Fibroblast of skin of left quadriceps (primary cell): ENCODE results near the gene TIGD3.
"Not testable (repeated sequence)": the region's sequence is repeated elsewhere in the genome, so short reads cannot be mapped to it uniquely, and the experiment has no call there.

ENCODE experiments used
- DNase-seq, 2 experiments: peaks; one replicate each; pipeline ENCODE4 v3.0.0-alpha.2; 2013; ENCODE audit warnings: low read depth in 2 of 2

Gene TIGD3

GRCh38 chr11:65325435-65325834 lies 29.1 kb upstream of the TIGD3 start:
- DNase-seq = no peak

GRCh38 chr11:65327021-65327420 lies 27.5 kb upstream of the TIGD3 start:
- no peak for DNase-seq

- no peak for DNase-seq
Observed at GRCh38 chr11:65329478-65329877, 25.1 kb upstream of the TIGD3 start.

- peak; percentile 80 to 82 for DNase-seq
Observed at GRCh38 chr11:65329944-65330403, 24.6 kb upstream of the TIGD3 start.

- DNase-seq = no peak
Observed at GRCh38 chr11:65330544-65330943, 24.0 kb upstream of the TIGD3 start.

GRCh38 chr11:65332591-65332990 lies 22.0 kb upstream of the TIGD3 start:
- not testable (repeated sequence) for DNase-seq

GRCh38 chr11:65334696-65335295 lies 19.8 kb upstream of the TIGD3 start:
- no peak for DNase-seq

GRCh38 chr11:65338676-65339075 lies 15.9 kb upstream of the TIGD3 start:
- no peak for DNase-seq

- DNase-seq = no peak
Observed at GRCh38 chr11:65340226-65340625, 14.3 kb upstream of the TIGD3 start.

GRCh38 chr11:65341856-65342255 lies 12.7 kb upstream of the TIGD3 start:
- no peak for DNase-seq

- no peak for DNase-seq
Observed at GRCh38 chr11:65351511-65351910, 3.0 kb upstream of the TIGD3 start.

GRCh38 chr11:65352783-65353182 lies 1.8 kb upstream of the TIGD3 start:
- no peak for DNase-seq

- no peak for DNase-seq
Observed at GRCh38 chr11:65353376-65353775, 1.2 kb upstream of the TIGD3 start.

- DNase-seq = no peak
Observed at GRCh38 chr11:65353900-65354264, 669 bp upstream of the TIGD3 start.

- DNase-seq = no peak
Observed at GRCh38 chr11:65355013-65355775, 643 bp downstream of the TIGD3 start.

GRCh38 chr11:65355776-65356393 lies 1.3 kb downstream of the TIGD3 start:
- DNase-seq = no peak

GRCh38 chr11:65356394-65356972 lies 1.9 kb downstream of the TIGD3 start:
- DNase-seq = no peak

- no peak for DNase-seq
Observed at GRCh38 chr11:65357856-65358356, 3.4 kb downstream of the TIGD3 start.

- no peak for DNase-seq
Observed at GRCh38 chr11:65362320-65362931, 7.9 kb downstream of the TIGD3 start.

GRCh38 chr11:65362966-65363365 lies 8.4 kb downstream of the TIGD3 start:
- no peak for DNase-seq

GRCh38 chr11:65363770-65364169 lies 9.2 kb downstream of the TIGD3 start:
- DNase-seq = no peak

GRCh38 chr11:65366340-65366773 lies 11.8 kb downstream of the TIGD3 start:
- DNase-seq = peak; percentile 55 to 60
